BE2C (cell line): ENCODE results near the gene HDAC4.

Experiments used
- DNase-seq: peaks from one replicate; pipeline ENCODE4 v3.0.0-alpha.2; 2020
- H3K27me3 ChIP-seq: fragments of 250-450 bp; sonication (Bioruptor Pico); 2 replicates; pipeline ENCODE4 v1.5.1; 2020; ENCODE audit warnings: mild to moderate bottlenecking
- H3K36me3 ChIP-seq: fragments of 250-450 bp; sonication (Bioruptor Pico); 2 replicates; pipeline ENCODE4 v1.5.1; 2020; ENCODE audit warnings: mild to moderate bottlenecking
- H3K4me1 ChIP-seq: fragments of 250-450 bp; sonication (Bioruptor Pico); 2 replicates; pipeline ENCODE4 v1.5.1; 2020
- H3K4me3 ChIP-seq: 2 replicates; pipeline ENCODE4 v1.5.1; 2011; ENCODE audit warnings: low read depth, low read length
- H3K9me3 ChIP-seq: fragments of 250-450 bp; sonication (Bioruptor Pico); 2 replicates; pipeline ENCODE4 v1.5.1; 2020
- TF ChIP-seq, protein P1 (sequence below): IDR thresholded peaks from 2 replicates; pipeline ENCODE4 v1.5.1; 2012; ENCODE audit warnings: mild to moderate bottlenecking, low read depth, low read length

The HDAC4 gene

GRCh38 chr2:239376942-239377531 lies 23.8 kb downstream of the HDAC4 start:
- DNase-seq: peak; percentile 4
- no peak overlapping the region for H3K4me3 ChIP-seq
- H3K36me3 ChIP-seq: peaks cover 8% of the 10 kb centered on the region; the same call in 1 of the 2 replicates

GRCh38 chr2:239376351-239376750 lies 24.5 kb downstream of the HDAC4 start:
- TF ChIP-seq, protein P1, sequence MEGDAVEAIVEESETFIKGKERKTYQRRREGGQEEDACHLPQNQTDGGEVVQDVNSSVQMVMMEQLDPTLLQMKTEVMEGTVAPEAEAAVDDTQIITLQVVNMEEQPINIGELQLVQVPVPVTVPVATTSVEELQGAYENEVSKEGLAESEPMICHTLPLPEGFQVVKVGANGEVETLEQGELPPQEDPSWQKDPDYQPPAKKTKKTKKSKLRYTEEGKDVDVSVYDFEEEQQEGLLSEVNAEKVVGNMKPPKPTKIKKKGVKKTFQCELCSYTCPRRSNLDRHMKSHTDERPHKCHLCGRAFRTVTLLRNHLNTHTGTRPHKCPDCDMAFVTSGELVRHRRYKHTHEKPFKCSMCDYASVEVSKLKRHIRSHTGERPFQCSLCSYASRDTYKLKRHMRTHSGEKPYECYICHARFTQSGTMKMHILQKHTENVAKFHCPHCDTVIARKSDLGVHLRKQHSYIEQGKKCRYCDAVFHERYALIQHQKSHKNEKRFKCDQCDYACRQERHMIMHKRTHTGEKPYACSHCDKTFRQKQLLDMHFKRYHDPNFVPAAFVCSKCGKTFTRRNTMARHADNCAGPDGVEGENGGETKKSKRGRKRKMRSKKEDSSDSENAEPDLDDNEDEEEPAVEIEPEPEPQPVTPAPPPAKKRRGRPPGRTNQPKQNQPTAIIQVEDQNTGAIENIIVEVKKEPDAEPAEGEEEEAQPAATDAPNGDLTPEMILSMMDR: no peak
- Histone ChIP-seq H3K9me3 (no peaks in the 10 kb centered on the region), H3K27me3 (no peaks in the 10 kb centered on the region), H3K4me3 (no peak overlapping the region), H3K4me1 (peaks cover under 1% of the 10 kb centered on the region; the same call in 1 of the 2 replicates), H3K36me3 (peaks cover 8% of the 10 kb centered on the region; the same call in 1 of the 2 replicates)
- DNase-seq: peak; percentile 8

More at GRCh38 chr2:239376942-239377531, 23.8 kb downstream of the HDAC4 start:
- TF ChIP-seq, protein P1: no peak
- H3K4me1 ChIP-seq: peaks cover 7% of the 10 kb centered on the region
- no peaks in the 10 kb centered on the region for H3K27me3 ChIP-seq
- no peaks in the 10 kb centered on the region for H3K9me3 ChIP-seq

DNA sequence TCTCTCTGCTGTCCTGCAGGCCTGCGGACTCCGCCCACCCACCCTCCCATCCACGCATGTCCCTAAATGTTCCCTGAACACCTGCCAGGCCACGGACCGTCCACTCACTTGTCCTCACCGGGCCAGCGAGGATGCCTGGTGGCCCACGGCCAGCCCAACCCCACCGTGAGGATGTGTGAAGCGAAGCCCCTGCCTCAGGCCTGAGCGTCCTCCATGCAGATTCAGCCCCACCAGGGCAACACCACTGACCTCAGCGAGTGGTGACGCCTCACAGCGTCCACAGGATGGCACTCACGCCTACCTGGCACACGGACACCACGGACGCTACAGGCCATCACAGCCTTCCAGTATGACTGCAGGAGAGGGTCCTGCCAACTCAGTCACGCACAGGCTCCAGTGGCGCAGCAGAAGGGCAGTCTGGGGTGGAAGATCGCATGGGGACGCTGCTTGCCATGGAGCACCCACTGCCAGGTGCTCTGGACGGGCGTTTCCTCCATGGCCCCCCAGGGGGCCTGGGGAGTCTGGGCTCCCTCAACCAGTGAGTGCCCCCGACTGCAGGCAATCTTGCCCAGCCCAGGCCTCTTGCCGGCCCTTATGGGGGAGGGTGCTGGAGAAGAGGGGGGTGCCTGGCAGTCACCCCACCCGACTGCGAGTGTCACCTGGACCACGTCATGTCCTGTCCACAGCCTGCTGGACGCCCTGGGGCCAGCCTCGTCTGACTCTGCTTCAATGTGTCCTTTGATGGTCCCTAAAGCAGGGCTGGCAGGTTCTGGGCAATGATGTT lies 25.4 kb downstream of the HDAC4 start:
- TF ChIP-seq, protein P1: peak; percentile 36
- Histone ChIP-seq H3K27me3 (no peaks in the 10 kb centered on the region), H3K4me1 (no peaks in the 10 kb centered on the region), H3K4me3 (no peak overlapping the region), H3K36me3 (peaks cover 8% of the 10 kb centered on the region; the same call in 1 of the 2 replicates), H3K9me3 (no peaks in the 10 kb centered on the region)
- no peak for DNase-seq

DNA sequence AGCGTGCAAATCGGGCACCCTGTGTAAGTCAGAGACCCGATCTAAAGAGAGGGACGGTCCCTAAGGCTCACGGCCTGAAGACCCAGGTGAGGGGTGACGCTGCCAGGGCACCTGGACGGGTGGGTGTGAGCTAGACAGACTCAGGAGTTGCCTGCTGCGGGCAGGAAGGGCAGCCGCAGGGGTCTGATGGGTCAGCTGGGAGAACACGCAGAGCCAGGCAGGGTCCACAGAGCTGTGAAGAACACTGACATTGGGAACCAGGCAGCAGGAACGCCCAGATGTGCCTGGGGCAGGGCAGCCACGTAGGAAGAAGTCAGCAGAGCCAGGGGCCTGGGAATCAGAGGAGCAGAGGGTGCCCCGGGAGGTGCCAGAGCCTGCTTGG lies 25.9 kb downstream of the HDAC4 start:
- Histone ChIP-seq H3K4me3 (no peak overlapping the region), H3K4me1 (peaks cover 6% of the 10 kb centered on the region), H3K27me3 (no peaks in the 10 kb centered on the region), H3K36me3 (peaks cover 8% of the 10 kb centered on the region; the same call in 1 of the 2 replicates), H3K9me3 (no peaks in the 10 kb centered on the region)
- TF ChIP-seq, protein P1: no peak
- no peak for DNase-seq

DNA sequence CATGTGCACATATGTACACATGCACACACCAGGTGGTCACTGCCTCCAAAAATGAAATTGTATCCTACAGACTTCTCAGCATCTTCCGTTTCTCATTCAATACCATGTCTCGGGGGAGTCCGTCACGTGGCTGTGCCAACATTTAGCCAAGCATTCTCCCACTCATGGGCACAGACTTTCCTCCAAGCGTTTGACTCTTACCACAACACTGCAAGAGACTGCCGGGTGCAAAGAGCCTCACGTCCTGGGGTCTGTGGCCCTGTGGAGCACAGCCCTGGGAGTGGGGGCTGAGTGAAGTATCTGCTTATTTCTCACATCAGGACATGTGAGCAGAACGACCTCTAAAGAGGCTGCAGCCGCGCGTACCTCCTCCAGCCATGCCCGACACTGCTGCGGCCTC lies 28.0 kb downstream of the HDAC4 start:
- H3K36me3 ChIP-seq: peaks cover 8% of the 10 kb centered on the region; the same call in 1 of the 2 replicates
- TF ChIP-seq, protein P1: no peak

More for the DNA sequence above, 28.0 kb downstream of the HDAC4 start:
- H3K4me3 ChIP-seq: no peak overlapping the region
- no peaks in the 10 kb centered on the region for H3K27me3 ChIP-seq
- DNase-seq: peak; percentile 3
- H3K9me3 ChIP-seq: no peaks in the 10 kb centered on the region
- peaks cover 17% of the 10 kb centered on the region for H3K4me1 ChIP-seq
